Upper lobe of left lung (tissue), 4 donors: ENCODE measurements around the gene ASIC4.

Experiments used
- EP300 ChIP-seq, 4 donors: sonication (generic); formaldehyde crosslinking; IDR thresholded peaks; one replicate each; pipeline ENCODE4 v1.5.1; 2017; ENCODE audit warnings: antibody characterized with exemption in 4 of 4, control low read depth in 2 of 4
- POLR2AphosphoS5 ChIP-seq, 2 donors: sonication (generic); formaldehyde crosslinking; IDR thresholded peaks; one replicate each; pipeline ENCODE4 v1.5.1; 2017; ENCODE audit warnings: antibody characterized with exemption in 2 of 2
- TF ChIP-seq, protein P1 (sequence below), 6 experiments: fragments of 450-650 bp in 4 of 6; fragments of 200-600 bp in 2 of 6; sonication (generic) in 2 of 6; IDR thresholded peaks; one replicate each; pipeline ENCODE4 v1.5.1; 2016 to 2019; ENCODE audit warnings: antibody characterized with exemption in 6 of 6

DNA sequence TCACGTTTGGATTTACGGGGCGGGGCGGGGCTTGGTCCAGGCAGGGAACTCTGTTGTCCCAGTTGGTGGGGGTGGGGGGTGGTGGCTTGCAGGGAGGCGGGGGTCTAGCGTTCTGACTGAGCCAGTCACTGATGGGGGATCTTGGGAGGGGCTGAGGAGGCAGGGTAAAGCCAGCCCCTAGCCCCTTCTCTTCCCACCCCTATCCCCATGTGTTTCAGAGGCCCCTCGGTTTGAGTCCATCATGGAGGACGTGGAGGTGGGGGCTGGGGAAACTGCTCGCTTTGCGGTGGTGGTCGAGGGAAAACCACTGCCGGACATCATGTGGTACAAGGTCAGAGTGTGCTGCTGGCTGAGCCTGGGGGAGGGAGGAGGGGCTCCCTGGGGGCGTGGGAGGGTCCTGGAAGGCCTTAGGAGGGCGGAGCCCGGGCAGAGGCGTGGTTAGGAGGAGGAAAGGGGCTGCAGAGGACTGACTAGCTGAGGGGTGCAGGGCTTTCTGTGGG lies 37.6 kb upstream of the ASIC4 start:
- no peak for TF ChIP-seq POLR2AphosphoS5 (IDR thresholded peaks at IDR 0.05)
- TF ChIP-seq, protein P1, sequence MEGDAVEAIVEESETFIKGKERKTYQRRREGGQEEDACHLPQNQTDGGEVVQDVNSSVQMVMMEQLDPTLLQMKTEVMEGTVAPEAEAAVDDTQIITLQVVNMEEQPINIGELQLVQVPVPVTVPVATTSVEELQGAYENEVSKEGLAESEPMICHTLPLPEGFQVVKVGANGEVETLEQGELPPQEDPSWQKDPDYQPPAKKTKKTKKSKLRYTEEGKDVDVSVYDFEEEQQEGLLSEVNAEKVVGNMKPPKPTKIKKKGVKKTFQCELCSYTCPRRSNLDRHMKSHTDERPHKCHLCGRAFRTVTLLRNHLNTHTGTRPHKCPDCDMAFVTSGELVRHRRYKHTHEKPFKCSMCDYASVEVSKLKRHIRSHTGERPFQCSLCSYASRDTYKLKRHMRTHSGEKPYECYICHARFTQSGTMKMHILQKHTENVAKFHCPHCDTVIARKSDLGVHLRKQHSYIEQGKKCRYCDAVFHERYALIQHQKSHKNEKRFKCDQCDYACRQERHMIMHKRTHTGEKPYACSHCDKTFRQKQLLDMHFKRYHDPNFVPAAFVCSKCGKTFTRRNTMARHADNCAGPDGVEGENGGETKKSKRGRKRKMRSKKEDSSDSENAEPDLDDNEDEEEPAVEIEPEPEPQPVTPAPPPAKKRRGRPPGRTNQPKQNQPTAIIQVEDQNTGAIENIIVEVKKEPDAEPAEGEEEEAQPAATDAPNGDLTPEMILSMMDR (IDR thresholded peaks at IDR 0.05): no peak
- TF ChIP-seq EP300 (IDR thresholded peaks at IDR 0.05): no peak
